Glomerular visceral epithelial cell (primary cell): ENCODE data around the gene NAPSA.

ENCODE experiments used
- DNase-seq: peaks from one replicate; pipeline ENCODE4 v3.0.0-alpha.2; 2016; ENCODE audit errors: extremely low spot score

NAPSA gene

GRCh38 chr19:50315773-50316448, 49.5 kb downstream of the NAPSA start:
- no peak for DNase-seq

- DNase-seq, result no peak
Measured at GRCh38 chr19:50314724-50315708, 50.4 kb downstream of the NAPSA start.

GRCh38 chr19:50313812-50314536, 51.5 kb downstream of the NAPSA start:
- no peak for DNase-seq

GRCh38 chr19:50312967-50313811, 52.2 kb downstream of the NAPSA start:
- no peak for DNase-seq

GRCh38 chr19:50311723-50312635, 53.5 kb downstream of the NAPSA start:
- peak; percentile 12 for DNase-seq

GRCh38 chr19:50310759-50311465, 54.5 kb downstream of the NAPSA start:
- DNase-seq, result no peak

GRCh38 chr19:50309396-50310125, 55.9 kb downstream of the NAPSA start:
- DNase-seq, result no peak

- DNase-seq, result no peak
Measured at GRCh38 chr19:50308991-50309390, 56.4 kb downstream of the NAPSA start.
